Gastroesophageal sphincter (tissue), 4 donors: Measurements from ENCODE around the gene OPCML. TPM values are rescaled to one million over a fixed set of nuclear protein-coding genes. Genes with fewer than 3 reads are reported as not detected.

ENCODE experiments used
- ATAC-seq: fragments of 150-250 bp; one replicate; pipeline ENCODE4 v1.9.1; 2016; ENCODE audit warnings: mild to moderate bottlenecking, moderate library complexity
- H3K27ac ChIP-seq, 4 donors: fragments of 200-600 bp; sonication (generic) in 3 of 4; 1 replicate in 3 of 4; 2 replicates in 1 of 4; pipeline ENCODE4 v1.5.1; 2016 to 2019
- H3K27me3 ChIP-seq: fragments of 200-600 bp; sonication (generic); one replicate; pipeline ENCODE4 v1.5.1; 2019
- H3K36me3 ChIP-seq, 2 donors: fragments of 200-600 bp; sonication (generic); one replicate each; pipeline ENCODE4 v1.5.1; 2019; ENCODE audit warnings: control low read depth in 1 of 2
- H3K4me1 ChIP-seq, 3 donors: fragments of 200-600 bp; sonication (generic); 1 replicate in 2 of 3; 2 replicates in 1 of 3; pipeline ENCODE4 v1.5.1; 2016 to 2019; ENCODE audit warnings: control low read depth in 2 of 3
- H3K4me3 ChIP-seq, 2 donors: fragments of 200-600 bp; sonication (generic); one replicate each; pipeline ENCODE4 v1.5.1; 2019; ENCODE audit warnings: mild to moderate bottlenecking in 1 of 2, moderate library complexity in 1 of 2
- H3K9me3 ChIP-seq, 3 donors: fragments of 200-600 bp; sonication (generic); one replicate each; pipeline ENCODE4 v1.5.1; 2017 to 2019; ENCODE audit warnings: control low read depth in 2 of 3
- CTCF ChIP-seq, 4 experiments: fragments of 200-600 bp in 2 of 4; fragments of 450-650 bp in 2 of 4; sonication (generic) in 1 of 4; IDR thresholded peaks; one replicate each; pipeline ENCODE4 v1.5.1; 2017 to 2019; ENCODE audit warnings: antibody characterized with exemption in 4 of 4, mild to moderate bottlenecking in 2 of 4, moderate library complexity in 2 of 4
- EP300 ChIP-seq: sonication (generic); formaldehyde crosslinking; IDR thresholded peaks from one replicate; pipeline ENCODE4 v1.6.1; 2017; ENCODE audit warnings: antibody characterized with exemption, mild to moderate bottlenecking
- POLR2A ChIP-seq, 2 donors: fragments of 450-650 bp; IDR thresholded peaks; one replicate each; pipeline ENCODE4 v1.6.1; 2017; ENCODE audit warnings: antibody characterized with exemption in 2 of 2, mild to moderate bottlenecking in 2 of 2, moderate library complexity in 1 of 2
- POLR2AphosphoS5 ChIP-seq: sonication (generic); formaldehyde crosslinking; IDR thresholded peaks from one replicate; pipeline ENCODE4 v1.6.1; 2017; ENCODE audit warnings: antibody characterized with exemption
- WGBS, 2 donors: methylation state at CpG; one replicate each; pipeline ENCODE4 v1.1.5; 2018; ENCODE audit warnings: low coverage in 1 of 2; 5-methylcytosine and 5-hydroxymethylcytosine counted together
- total RNA-seq, 4 donors: library from RNA; depleted of rRNA; stranded (reverse); fragments of >200 nt; gene quantifications; one replicate each; pipeline ENCODE4 v1.1.0, GENCODE V29; 2016

OPCML gene
- total RNA-seq, 4 donors from 2014 or later: 0.13 to 0.93 (median 0.33) TPM

GRCh38 chr11:132665205-132665604 lies 867.1 kb downstream of the OPCML start:
- TF ChIP-seq POLR2A (IDR thresholded peaks at IDR 0.05) (no peak), POLR2AphosphoS5 (no peak), EP300 (no peak), CTCF (IDR thresholded peaks at IDR 0.05) (no peak)
- Histone ChIP-seq H3K9me3 (no peaks in the 10 kb centered on the region), H3K27ac (no peak overlapping the region), H3K4me1 (no peaks in the 10 kb centered on the region), H3K36me3 (no peaks in the 10 kb centered on the region), H3K27me3 (no peaks in the 10 kb centered on the region), H3K4me3 (no peak overlapping the region)
- no peak for ATAC-seq
- WGBS, 2 donors: 75 to 90% methylated on average over 2 to 4 of the region's 4 CpGs

GRCh38 chr11:132658696-132659095 lies 873.6 kb downstream of the OPCML start:
- Histone ChIP-seq H3K27me3 (no peaks in the 10 kb centered on the region), H3K4me3 (no peak overlapping the region), H3K9me3 (no peaks in the 10 kb centered on the region), H3K4me1 (no peaks in the 10 kb centered on the region), H3K36me3 (no peaks in the 10 kb centered on the region), H3K27ac (no peak overlapping the region)
- TF ChIP-seq POLR2AphosphoS5: no peak
- 88 to 100% methylated on average over 2 of the region's 2 CpGs for WGBS, 2 donors
- ATAC-seq: no peak

GRCh38 chr11:132658004-132658403 lies 874.3 kb downstream of the OPCML start:
- WGBS, 2 donors: 80 to 90% methylated on average over 2 to 3 of the region's 4 CpGs
- no peak for ATAC-seq

GRCh38 chr11:132655187-132655855 lies 877.0 kb downstream of the OPCML start:
- no peak for TF ChIP-seq POLR2AphosphoS5
- no peak for TF ChIP-seq EP300
- no peak for TF ChIP-seq CTCF (IDR thresholded peaks at IDR 0.05)
- TF ChIP-seq POLR2A (IDR thresholded peaks at IDR 0.05): no peak
- ATAC-seq: no peak
- no peak overlapping the region for H3K27ac ChIP-seq
- H3K4me3 ChIP-seq: no peak overlapping the region
- 81 to 96% methylated on average over 5 to 8 of the region's 15 CpGs for WGBS, 2 donors
- H3K36me3 ChIP-seq: no peaks in the 10 kb centered on the region
- no peaks in the 10 kb centered on the region for H3K4me1 ChIP-seq
- H3K27me3 ChIP-seq: no peaks in the 10 kb centered on the region
- H3K9me3 ChIP-seq: no peaks in the 10 kb centered on the region

More at GRCh38 chr11:132658004-132658403, 874.3 kb downstream of the OPCML start:
- H3K4me3 ChIP-seq: no peak overlapping the region
- H3K9me3 ChIP-seq: no peaks in the 10 kb centered on the region
- H3K27me3 ChIP-seq: no peaks in the 10 kb centered on the region
- no peak for TF ChIP-seq POLR2AphosphoS5
- TF ChIP-seq EP300: no peak
- no peak for TF ChIP-seq POLR2A (IDR thresholded peaks at IDR 0.05)
- no peak for TF ChIP-seq CTCF (IDR thresholded peaks at IDR 0.05)
- H3K36me3 ChIP-seq: no peaks in the 10 kb centered on the region
- H3K4me1 ChIP-seq: no peaks in the 10 kb centered on the region
- no peak overlapping the region for H3K27ac ChIP-seq

GRCh38 chr11:132653237-132653636 lies 879.1 kb downstream of the OPCML start:
- Histone ChIP-seq H3K4me3 (no peak overlapping the region), H3K27ac (no peak overlapping the region), H3K36me3 (no peaks in the 10 kb centered on the region), H3K27me3 (no peaks in the 10 kb centered on the region), H3K9me3 (no peaks in the 10 kb centered on the region), H3K4me1 (no peaks in the 10 kb centered on the region)
- TF ChIP-seq EP300: no peak
- no peak for TF ChIP-seq CTCF (IDR thresholded peaks at IDR 0.05)
- TF ChIP-seq POLR2A (IDR thresholded peaks at IDR 0.05): no peak
- 80 to 82% methylated on average over 1 to 9 of the region's 9 CpGs for WGBS, 2 donors
- no peak for ATAC-seq
